ENCODE measurements around the gene CALML4. TPM values are rescaled to one million over a fixed set of nuclear protein-coding genes. Genes with fewer than 3 reads are reported as not detected.
A peak's percentile ranks its signal among the peaks of the same experiment; 100 is the strongest.

CALML4 gene
- total RNA-seq, 4 donors from 2014 or later = 1.6 to 5.3 (median 3.3) TPM

DNA sequence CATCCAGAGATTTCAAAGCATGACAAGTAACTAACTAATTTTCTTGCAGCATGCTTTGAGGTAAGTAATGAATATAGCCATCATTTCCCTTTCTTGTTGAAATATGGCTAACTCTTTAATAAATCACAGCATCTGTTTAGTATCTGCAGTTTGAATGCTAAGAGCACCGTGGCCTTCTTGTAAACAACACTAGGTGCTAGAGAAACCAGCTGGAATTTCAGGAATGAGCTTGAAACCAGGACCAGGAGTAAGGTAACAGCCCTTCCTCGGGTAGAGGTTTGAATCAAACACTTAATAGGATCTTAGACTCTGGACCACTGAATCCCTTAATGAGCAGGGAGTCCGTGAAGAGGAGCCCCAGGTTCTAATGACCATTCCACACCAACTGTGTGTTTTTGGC lies 13.6 kb downstream of the CALML4 start:
- peaks cover 0 to 77% (median 10%) of the 10 kb centered on the region in 3 donors for H3K36me3 ChIP-seq
- H3K9me3 ChIP-seq = no peaks in the 10 kb centered on the region

DNA sequence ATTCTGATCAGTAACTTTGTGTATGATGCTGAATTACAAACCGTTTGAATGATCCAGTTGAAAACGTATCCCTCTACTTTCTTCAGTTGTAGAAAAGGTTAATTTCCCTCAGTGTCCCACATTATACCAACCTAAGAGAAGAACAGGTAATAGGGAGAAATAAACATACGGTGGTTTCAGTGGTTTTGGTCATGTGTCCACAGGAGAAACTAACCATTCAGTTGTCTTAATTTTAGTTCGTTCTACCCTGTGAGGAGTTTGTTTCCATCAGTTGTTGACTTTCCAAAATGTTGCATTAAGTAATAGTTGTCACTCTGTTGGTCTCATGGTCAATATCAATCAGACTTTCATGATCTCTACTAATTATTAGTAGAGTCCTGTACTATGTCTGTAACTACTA lies 15.1 kb downstream of the CALML4 start:
- peaks cover 0 to 30% (median 18%) of the 10 kb centered on the region in 3 donors for H3K4me1 ChIP-seq
- no peaks in the 10 kb centered on the region for H3K9me3 ChIP-seq
- WGBS, 2 donors = 88 to 91% methylated on average over 4 of the region's 4 CpGs
- H3K27me3 ChIP-seq = no peaks in the 10 kb centered on the region
- no peak for DNase-seq
- H3K4me3 ChIP-seq = no peak overlapping the region
- TF ChIP-seq, protein P1, sequence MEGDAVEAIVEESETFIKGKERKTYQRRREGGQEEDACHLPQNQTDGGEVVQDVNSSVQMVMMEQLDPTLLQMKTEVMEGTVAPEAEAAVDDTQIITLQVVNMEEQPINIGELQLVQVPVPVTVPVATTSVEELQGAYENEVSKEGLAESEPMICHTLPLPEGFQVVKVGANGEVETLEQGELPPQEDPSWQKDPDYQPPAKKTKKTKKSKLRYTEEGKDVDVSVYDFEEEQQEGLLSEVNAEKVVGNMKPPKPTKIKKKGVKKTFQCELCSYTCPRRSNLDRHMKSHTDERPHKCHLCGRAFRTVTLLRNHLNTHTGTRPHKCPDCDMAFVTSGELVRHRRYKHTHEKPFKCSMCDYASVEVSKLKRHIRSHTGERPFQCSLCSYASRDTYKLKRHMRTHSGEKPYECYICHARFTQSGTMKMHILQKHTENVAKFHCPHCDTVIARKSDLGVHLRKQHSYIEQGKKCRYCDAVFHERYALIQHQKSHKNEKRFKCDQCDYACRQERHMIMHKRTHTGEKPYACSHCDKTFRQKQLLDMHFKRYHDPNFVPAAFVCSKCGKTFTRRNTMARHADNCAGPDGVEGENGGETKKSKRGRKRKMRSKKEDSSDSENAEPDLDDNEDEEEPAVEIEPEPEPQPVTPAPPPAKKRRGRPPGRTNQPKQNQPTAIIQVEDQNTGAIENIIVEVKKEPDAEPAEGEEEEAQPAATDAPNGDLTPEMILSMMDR (IDR thresholded peaks at IDR 0.05) = no peak
- no peak for TF ChIP-seq POLR2A (IDR thresholded peaks at IDR 0.05)
- intact Hi-C loops (cut with DNase I) = no loop called here
- peaks cover 0 to 79% (median 10%) of the 10 kb centered on the region in 3 donors for H3K36me3 ChIP-seq
- H3K27ac ChIP-seq = no peak overlapping the region

More for the DNA sequence above, 13.6 kb downstream of the CALML4 start:
- intact Hi-C loops (cut with DNase I) = no loop called here
- TF ChIP-seq POLR2A (IDR thresholded peaks at IDR 0.05) = no peak
- TF ChIP-seq, protein P1 (IDR thresholded peaks at IDR 0.05) = no peak
- DNase-seq = no peak
- no peak overlapping the region for H3K27ac ChIP-seq
- no peaks in the 10 kb centered on the region for H3K27me3 ChIP-seq
- no peak overlapping the region for H3K4me3 ChIP-seq
- WGBS, 2 donors = 52 to 74% methylated on average over 3 of the region's 3 CpGs
- H3K4me1 ChIP-seq = peaks cover 0 to 23% (median 17%) of the 10 kb centered on the region in 3 donors

DNA sequence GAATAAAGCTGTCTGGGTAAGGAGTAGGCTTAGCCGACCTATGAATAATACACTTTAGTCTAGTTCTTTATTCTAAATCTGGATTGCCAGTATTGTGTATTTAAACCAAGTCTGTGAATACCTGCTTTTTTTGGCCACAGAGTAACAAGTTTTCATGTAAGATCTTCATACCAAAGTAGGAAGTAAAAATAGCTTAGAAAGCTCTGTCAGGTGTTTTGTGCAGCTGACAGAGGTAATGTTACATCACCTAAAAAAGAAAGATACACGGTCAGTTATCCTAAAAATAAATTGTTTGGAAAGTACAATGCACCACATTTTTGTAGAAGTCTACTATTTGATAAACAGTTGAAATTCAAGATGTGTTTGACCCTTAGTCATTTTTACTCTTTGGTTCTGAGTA lies 16.5 kb downstream of the CALML4 start:
- H3K4me1 ChIP-seq = peaks cover 0 to 30% (median 18%) of the 10 kb centered on the region in 3 donors
- H3K9me3 ChIP-seq = no peaks in the 10 kb centered on the region
- TF ChIP-seq, protein P1 (IDR thresholded peaks at IDR 0.05) = no peak
- no peak for TF ChIP-seq POLR2A (IDR thresholded peaks at IDR 0.05)
- WGBS, 2 donors = 80 to 86% methylated on average over 2 of the region's 2 CpGs
- no peaks in the 10 kb centered on the region for H3K27me3 ChIP-seq
- intact Hi-C loops (cut with DNase I) = no loop called here
- H3K36me3 ChIP-seq = peaks cover 0 to 85% (median 9%) of the 10 kb centered on the region in 3 donors
- DNase-seq = no peak
- H3K27ac ChIP-seq = peak overlapping the region in 3 of 4 donors; percentile 59 to 81 (median 78)
- H3K4me3 ChIP-seq = no peak overlapping the region

DNA sequence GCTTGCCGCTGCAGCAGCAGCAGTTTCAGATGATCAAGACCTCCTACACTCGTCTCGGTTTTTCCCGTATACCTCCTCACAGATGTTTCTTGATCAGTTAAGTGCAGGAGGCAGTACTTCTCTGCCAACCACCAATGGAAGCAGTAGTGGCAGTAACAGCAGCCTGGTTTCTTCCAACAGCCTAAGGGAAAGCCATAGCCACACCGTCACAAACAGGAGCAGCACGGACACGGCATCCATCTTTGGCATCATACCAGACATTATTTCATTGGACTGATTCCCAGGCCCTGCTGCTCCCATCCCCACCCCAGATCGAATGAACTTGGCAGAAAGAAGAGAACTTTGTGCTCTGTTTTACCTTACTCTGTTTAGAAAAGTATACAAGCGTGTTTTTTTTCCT lies 17.6 kb downstream of the CALML4 start:
- H3K27ac ChIP-seq = peak overlapping the region; percentile 28 to 81 (median 78)
- H3K27me3 ChIP-seq = no peaks in the 10 kb centered on the region
- no peaks in the 10 kb centered on the region for H3K9me3 ChIP-seq
- TF ChIP-seq, protein P1 (IDR thresholded peaks at IDR 0.05) = no peak
- no peak for TF ChIP-seq POLR2A (IDR thresholded peaks at IDR 0.05)
- peaks cover 0 to 30% (median 18%) of the 10 kb centered on the region in 3 donors for H3K4me1 ChIP-seq
- intact Hi-C loops (cut with DNase I) = no loop called here
- H3K36me3 ChIP-seq = peaks cover 0 to 85% (median 0%) of the 10 kb centered on the region in 3 donors
- WGBS, 2 donors = 23 to 37% methylated on average over 9 of the region's 9 CpGs
- peak overlapping the region in 2 of 4 donors; percentile 22 to 32 for H3K4me3 ChIP-seq
- no peak for DNase-seq

DNA sequence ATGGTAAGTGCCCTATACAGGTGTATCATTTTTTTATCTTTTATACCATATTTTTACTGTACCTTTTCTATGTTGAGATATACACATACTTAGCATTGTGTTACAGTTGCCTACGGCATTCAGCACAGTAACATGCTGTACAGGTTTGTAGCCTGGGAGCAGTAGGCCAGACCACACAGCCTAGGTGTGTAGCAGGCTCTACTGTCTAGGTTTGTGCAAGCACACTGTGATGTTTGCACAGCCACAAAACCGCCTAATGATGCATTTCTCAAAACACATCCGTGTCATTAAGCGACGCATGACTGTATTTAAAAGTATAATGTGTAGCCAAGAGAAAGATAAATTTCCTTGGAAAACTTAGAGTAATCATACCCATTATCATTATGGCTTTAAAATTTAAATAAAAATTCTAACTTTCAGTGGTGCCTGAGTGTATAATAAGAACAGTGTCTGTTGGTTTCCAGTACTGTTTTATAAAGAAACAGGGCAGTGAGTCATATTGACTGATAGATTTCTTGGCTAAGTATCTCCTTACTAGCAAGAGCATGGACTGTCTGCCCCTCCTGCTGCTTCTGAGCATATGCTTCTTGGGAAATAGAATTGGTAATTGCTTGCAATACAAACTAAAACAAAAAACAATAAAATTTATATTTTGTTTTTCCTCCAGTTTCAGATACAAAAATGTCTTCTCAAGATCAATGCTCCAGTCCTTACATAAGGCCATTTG lies 18.3 kb downstream of the CALML4 start:
- intact Hi-C loops (cut with DNase I) = no loop called here
- H3K4me1 ChIP-seq = peaks cover 0 to 30% (median 18%) of the 10 kb centered on the region in 3 donors
- no peaks in the 10 kb centered on the region for H3K9me3 ChIP-seq
- TF ChIP-seq POLR2A (IDR thresholded peaks at IDR 0.05) = no peak
- TF ChIP-seq, protein P1 (IDR thresholded peaks at IDR 0.05) = no peak
- no peak overlapping the region for H3K4me3 ChIP-seq
- WGBS, 2 donors = 50 to 63% methylated on average over 5 of the region's 5 CpGs
- peak overlapping the region; percentile 10 to 81 (median 47) for H3K27ac ChIP-seq
- no peak for DNase-seq
- H3K36me3 ChIP-seq = peaks cover 0 to 85% (median 0%) of the 10 kb centered on the region in 3 donors
- no peaks in the 10 kb centered on the region for H3K27me3 ChIP-seq
